ENCODE data around the gene RAD51B.
"Not testable (repeated sequence)": the region's sequence is repeated elsewhere in the genome, so short reads cannot be mapped to it uniquely, and the experiment has no call there.

RAD51B gene

DNA sequence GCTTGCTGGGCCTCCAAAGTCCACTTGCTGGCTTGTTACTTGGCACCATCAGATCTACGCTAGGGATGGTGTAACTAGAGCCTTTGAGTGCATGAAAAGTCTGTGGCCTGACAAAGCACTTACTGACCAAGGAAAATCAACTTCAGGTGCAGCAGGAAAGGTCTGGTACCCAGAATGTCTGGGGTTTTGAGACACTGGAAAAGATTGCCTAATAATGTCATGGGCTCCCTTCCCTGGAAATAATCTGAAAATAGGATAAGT lies 866.6 kb downstream of the RAD51B start:
- no peak for DNase-seq (ENCODE audit: low spot score)

DNA sequence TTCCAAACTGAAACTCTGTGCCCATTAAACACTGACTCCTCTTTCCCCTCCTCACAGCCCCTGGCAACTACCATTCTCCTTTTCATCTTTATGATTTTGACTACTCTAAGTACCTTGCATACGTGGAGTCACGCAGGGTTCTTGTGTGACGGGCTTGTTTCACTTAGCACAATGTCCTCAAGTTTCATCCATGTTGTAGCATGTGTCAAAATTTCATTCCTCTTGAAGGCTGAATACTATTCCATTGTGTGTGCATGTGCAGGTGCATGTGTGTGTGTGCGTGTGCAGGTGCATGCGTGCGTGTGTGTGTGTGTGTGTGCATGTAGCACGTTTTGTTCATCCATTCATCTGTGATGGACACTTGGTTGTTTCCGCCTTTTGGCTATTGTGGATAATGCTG lies 867.1 kb downstream of the RAD51B start:
- no peak for DNase-seq (ENCODE audit: low spot score)

DNA sequence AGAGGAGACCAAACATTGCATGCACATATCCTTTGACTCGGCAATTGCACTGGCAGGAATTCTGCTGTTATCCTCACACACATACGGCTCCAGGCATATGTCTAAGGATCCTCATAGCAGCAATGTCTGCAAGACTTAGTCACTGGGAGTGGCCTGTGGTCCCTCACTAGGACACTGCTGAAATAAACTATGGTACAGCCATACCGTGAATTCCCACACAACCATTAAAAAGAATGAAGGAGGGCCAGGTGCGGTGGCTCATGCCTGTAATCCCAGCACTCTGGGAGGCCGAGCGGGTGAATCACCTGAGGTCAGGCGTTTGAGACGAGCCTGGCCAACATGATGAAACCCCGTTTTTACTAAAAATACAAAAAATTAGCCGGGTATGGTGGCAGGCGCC lies 868.2 kb downstream of the RAD51B start:
- DNase-seq (ENCODE audit: low spot score) = no peak

DNA sequence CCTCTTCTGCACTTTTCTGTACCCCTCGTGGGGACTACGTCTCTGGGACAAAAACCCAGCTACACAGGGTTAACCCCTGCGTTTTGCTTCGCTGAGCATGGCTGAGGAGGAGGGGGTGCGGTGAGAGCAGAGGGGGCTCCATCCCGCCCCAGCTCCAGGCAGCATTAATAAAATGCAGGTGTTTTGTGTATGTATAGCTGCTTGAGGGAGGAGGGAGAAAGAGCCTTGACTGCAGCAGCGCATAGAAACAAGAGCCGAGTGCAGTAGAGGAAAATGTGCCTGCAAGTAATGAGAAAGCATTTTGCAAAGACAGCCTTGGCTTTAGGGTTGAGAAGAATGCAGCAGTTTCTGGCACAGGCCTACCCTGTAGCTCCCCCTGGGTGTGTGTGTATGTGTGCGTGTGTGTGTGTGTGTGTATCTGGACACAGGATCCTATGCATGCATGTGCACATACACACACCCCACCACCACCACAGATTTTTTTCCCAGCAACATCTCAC lies 869.3 kb downstream of the RAD51B start:
- no peak for DNase-seq (ENCODE audit: low spot score)

DNA sequence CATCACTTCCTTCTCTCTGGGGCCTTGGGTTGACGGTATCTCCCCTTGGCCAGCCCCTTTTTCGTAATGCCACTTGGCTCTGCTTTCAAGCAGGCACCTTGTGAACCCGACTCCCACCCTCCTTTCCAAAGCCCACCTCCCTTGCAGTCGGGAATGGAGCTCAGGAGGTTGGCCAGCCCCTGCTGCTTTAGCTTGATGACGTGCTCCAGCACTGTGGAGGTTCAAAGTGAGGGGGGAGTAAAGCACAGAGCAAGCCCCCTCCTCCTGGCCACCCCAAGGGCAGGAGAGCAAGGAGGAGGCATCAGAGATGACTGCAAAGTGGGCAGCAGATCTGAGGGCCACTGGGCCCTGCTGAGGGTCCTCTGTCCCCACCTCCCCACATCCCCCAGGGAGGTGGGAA lies 869.9 kb downstream of the RAD51B start:
- DNase-seq (ENCODE audit: low spot score) = no peak

DNA sequence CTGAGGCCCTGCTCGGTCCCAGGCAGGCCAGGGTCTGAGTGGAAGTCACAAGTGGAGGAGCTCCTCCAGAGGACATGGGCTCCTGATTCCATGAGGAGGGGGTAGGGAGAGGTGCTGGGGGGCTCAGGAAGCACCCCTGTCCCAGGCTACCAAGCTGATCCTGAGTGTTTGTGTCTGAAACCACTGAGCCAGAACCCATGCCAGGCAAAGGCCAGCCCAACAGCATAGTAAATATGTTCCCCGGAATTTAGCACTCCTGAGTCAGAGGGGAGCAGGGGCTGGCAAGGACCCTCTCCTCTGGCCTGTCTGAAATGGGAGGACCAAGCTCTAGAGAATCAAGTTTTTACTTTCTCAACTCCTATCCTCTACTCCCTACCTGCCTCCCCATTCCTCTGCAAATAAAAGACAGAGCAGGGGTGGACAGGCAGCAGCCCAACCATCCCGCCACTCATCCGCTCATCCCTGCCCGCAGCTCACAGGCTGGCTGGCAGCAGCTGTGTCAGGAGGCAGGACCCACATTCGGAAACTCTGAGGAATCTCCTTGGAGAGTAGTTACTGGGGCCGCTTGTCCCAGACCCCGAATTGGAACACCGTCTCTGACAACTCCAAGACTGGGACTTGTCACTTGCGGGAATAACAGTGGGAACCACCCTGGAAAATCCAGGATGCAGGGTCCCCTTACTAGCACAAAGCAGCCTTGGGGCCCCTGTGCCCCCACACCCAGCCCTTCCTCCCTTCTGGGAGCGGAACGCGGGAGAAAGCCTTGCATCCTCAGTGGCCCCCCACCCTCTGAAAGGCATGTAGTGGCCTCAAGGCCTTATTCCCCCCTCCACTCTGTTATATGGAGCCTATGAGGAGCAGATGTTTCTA lies 870.7 kb downstream of the RAD51B start:
- no peak for DNase-seq (ENCODE audit: low spot score)

DNA sequence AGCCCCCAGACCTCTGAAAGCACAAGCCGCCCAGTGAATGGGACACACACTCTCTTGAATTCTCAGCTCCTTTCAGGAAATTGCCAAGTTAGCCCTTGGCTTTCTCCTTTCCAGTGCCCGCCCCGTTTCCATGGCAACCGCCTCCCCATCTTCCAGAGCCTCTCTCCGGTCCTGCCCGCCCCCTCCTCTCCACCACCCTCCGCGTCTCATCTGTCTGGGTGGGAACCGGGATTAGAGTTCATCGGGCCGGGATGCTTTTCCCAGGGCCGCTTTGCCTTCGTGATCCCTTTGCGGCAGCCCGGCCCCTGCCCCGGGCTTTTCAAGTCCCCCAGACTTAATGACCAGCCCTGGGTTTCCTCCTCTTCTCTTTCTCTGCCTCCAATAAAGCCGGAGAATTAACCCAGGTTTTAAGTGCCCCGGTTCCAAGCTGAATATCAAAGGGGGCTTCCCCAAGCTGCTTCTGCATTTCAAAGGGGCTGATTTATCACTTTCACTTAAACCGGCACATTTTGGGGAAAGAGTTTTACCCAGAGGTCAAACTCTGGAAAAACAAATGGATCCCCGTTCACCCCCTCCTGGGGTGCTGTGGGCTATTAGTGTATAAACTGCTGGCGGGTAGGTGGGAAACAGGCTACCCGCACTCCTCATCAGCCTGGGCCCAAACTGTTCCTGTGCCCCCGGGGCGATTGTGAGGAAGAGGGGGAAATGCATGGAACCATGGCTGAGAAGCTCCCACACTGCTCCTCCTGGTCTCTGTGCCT lies 871.6 kb downstream of the RAD51B start:
- no peak for DNase-seq (ENCODE audit: low spot score)

DNA sequence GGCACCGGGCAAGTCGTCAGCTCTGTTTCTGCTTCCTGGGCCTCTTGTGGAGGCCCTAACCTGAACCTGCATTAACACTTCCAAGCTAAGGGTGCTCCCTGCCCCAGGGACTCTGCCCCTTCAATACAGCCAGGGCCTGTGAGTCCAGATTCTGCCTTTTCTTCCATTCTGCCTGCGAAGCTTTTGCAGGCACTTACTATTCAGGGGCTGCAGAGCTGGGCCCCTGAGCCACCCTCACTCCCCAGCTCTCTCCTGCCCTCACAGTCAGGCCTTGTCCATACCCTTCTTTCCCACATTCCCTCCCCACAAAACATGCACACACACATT lies 872.2 kb downstream of the RAD51B start:
- no peak for DNase-seq (ENCODE audit: low spot score)

DNA sequence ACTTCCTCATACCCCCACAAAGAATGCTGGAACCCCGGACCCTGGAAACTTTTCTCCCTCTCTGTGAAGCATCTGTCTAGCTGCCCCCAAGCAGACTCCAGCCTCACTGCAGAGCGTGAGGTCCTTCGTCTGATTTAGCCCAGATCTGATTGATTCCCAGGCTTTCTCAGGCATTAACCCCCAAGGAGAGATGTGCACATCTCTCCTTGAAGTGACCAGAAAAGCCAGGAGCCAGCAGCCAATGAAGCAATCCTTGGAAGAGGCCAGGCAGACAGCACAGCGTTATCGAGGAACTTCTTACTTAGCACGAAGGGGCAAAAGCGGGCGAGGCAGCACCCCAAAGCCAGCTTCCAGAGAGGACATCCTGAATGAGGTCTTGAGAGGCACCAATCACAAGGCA lies 872.6 kb downstream of the RAD51B start:
- no peak for DNase-seq (ENCODE audit: low spot score)

DNA sequence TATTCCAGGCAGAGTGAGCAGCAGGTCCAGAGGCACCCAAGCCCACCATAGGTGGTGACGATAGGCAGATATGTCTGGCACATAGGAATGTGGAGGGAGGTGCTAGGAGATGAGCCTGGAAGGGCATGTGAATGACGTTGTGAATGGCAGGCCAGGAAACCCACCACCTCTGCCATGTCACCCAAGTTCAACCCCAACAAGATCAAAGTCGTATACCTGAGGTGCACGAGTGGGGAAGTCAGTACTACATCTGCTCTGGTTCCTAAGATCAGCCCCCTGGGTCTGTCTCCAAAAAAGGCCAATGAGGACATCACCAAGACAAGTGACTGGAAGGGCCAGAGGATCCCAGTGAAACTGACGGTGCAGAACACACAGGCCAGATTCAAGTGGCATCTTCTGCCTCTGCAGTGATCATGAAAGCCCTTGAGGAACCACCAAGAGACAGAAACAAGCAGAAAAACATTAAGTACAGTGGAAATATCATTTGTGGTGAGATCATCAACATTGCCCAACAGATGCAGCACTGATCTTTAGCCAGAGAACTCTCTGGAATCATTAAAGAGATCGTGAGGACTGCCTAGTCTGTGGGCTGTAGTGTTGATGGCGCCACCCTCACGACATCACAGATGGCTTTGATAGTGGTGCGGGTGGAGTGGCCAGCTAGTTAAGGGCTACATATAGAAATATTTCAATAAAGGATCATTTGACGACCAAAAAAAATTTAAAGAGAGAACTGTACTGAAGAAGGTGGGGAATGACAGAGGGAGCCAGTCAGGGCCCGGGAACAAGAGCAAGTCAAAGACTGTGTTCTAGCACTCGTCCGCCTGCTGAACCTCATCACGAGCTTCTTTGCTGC lies 873.6 kb downstream of the RAD51B start:
- no peak for DNase-seq (ENCODE audit: low spot score)

DNA sequence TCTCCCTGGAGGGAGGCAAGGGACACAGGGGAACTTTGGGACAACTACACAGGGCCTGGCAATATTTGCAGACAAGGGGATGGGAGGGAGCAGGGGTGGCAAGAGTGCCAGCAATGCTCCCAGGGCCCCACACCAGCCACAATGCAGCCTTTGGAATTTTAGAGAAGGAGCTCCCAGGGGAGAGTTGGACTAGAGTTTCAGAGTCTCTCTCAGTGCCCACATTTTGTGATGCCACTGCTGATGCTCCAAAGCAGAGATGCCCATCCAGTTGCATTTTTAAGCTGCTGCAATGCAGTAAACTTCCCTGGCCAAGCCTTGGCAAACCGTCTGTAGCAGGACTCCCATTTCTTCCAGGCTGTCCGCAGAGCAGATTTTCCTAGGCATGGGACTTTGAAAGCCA lies 874.3 kb downstream of the RAD51B start:
- DNase-seq (ENCODE audit: low spot score) = no peak

DNA sequence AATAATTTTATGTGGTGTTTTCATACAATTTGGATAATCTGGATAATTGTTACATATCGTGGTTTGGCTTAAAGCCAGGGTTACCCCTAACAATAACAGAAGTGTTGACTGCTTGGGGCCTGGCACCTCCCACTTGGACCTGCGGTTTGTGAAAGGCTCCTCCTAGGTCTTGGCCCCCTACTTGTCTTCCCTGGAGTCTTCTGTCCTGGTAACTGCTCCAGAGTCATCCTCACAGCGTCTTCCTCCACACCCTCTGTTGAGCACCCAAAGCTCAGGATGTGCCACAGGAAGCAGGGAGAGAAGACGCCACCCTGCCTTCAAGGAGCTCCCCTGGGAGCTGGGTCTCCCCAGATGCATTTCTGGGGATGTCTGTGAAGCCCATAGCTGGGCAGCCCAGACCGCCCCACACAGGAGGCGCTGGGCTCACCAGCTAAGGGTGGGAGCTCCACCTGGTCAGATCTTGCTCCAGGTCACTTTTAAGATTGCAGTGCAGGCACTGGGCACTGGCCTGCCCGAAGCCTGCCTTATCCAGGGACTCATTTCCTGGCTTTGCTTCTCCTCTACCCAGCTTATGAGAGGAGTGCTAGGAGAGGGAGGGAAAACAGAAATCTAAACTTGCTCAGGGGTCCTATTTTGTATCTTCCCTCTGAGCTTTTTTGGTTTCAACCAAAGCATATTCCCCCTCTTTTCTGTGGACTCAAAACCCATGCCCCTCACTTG lies 875.1 kb downstream of the RAD51B start:
- no peak for DNase-seq (ENCODE audit: low spot score)

DNA sequence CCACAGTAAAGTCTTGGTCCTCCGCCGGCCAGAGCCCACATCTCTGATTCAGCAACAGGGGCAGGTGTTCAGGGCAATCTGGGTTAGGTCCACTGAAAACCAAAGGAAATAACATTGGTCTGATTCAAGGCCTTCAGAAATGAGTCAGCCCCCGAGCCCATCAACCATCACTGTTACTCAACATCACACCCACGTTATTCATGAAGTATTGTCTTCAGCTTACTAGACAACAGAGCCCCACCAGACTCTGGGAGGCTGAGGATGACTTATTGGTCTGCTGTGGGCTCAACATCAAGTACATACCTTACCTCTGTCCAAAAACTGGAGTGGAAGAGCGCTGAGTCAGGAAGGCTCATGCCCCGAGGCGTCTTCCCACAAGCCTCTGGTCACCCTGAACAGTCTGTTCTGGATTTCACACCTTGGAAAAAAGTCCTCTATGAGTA lies 875.8 kb downstream of the RAD51B start:
- DNase-seq (ENCODE audit: low spot score) = peak; percentile 13

DNA sequence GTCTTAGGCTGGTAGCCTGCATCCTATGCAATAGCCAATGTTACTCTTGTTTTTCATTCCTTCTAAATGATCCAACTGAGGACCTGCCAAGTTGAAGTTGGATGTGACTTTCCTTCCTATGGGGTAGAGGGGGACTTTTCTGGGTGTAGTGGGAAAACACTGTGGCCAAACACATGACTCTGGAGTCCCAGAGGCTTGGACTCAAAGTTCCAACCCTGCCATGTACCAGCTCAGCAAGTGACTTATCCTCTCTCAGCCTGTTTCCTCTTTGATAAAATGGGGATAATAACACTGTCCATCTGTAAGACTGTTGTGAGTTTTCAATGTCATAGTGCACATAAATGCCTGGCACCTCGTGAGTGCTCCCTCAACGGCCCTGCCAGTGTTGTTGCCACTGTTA lies 876.3 kb downstream of the RAD51B start:
- no peak for DNase-seq (ENCODE audit: low spot score)

DNA sequence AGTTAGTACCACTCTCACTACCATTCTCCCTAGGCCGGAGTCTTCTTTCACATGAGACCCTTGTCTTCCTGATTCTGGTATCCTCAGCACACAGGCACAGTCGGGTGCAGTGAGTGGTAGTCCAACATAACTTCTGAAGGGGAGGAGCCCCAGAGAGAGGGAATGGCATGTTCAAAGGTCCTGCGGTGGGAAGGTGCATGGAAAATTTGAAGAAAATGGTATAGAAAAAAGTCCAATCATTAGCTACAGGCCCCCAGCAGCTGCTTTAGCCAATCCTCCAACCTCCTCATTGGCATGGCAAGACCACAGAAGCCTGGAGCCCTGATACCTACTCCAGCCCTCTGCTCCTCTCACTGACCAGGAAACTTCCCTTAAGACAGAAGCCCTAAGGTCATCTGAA lies 876.7 kb downstream of the RAD51B start:
- DNase-seq (ENCODE audit: low spot score) = no peak

DNA sequence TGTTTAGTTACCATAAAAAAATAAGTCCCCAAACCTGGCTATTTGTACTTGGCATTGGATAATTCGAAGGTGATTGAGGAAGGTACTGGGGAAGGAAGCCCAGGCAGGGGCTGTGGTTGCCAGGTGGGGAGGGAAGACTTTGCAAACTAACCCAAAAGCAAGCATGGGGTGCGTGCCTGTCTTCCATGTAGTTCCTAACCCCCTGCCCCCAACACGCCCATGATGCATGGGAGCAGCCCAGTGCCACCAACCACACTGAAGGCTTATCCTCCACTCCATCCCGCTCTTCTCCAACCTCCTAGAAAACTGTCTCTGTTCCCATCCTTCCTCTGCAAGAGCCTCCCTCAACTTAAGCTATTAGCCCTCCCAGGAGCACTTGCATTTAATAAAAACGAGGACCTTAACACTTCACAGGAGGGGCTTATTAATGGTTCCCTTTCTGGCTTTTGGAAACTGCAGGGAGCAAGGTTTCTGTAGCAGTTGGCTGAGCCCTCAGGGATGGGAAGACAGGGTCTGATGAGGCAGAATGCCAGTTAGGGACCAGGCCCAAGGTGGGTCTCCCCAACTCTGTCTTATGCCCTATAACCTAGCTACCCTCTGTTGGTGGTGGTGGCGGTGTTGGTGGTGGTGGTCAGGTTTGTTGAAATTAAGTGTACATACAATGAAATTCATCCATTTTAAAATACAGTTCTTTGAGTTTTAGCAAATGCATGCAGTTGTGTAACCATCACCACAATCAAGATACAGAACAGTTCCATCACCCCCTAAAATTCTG lies 877.3 kb downstream of the RAD51B start:
- no peak for DNase-seq (ENCODE audit: low spot score)

DNA sequence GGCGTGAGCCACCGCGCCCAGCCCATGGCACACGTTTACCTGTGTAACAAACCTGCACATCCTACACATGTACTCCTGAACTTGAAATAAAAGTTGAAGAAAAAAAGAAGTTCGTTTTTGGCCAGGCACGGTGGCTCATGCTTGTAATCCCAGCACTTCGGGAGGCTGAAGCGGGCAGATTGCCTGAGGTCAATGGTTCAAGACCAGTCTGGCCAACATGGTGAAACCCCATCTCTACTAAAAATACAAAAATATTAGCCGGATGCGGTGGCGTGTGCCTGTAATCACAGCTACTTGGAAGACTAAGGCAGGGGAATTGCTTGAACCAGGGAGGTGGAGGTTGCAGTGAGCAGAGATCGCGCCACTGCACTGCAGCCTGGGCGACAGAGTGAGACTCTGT lies 879.2 kb downstream of the RAD51B start:
- DNase-seq (ENCODE audit: low spot score) = not testable (repeated sequence)

DNA sequence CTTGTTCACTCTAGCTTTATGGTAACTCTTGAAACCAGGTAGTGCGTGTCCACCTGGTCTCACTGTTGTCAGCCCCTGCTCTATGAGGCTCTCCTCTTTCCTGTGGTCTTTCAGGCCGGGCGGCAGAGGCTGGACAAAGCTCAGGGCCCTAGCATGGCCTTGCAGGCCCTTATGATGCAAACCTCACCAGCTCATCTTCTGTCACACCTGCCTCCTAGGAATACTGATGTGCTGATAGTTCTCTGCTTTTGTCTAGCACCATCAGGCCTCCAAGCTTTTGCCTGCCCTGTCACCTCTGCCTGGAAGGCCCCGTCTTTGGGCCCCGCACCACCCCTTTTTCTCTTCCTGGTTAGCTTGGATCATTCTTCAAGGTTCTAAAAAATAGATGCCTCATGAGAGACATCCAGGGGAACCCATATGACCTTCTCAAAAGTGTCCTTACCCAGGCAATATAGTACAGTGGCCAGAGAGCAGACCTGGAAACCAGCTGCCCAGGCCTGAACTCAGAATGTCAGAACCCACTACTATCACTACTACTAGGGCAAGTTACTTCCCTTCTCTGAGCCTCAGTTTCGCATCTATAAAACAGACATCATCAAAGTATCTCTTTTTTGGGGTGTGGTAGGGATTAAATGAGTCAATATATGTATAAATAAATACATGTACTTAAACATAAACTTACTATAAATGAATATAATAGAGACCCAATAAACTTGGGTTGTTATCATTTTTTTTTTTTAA lies 881.6 kb downstream of the RAD51B start:
- no peak for DNase-seq (ENCODE audit: low spot score)

DNA sequence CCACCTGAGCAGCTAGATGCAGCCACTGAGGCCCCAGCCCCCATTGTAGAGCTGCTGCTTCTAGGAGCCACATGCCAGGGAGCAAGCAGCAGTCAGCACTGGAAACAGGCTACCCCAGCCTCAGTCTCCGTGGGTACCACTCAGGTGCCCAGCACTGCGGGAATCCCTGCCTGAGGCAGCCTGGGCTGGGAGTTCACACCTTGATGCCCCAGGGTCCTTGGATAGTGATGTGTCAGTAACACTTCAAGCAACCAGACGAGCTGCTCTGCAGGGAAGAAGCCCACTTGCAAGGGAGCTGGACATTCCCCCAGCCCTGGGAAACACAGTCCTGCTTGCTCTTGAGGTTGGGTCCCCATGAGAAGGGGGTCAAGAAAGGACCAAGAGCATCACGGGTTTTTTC lies 882.6 kb downstream of the RAD51B start:
- no peak for DNase-seq (ENCODE audit: low spot score)

DNA sequence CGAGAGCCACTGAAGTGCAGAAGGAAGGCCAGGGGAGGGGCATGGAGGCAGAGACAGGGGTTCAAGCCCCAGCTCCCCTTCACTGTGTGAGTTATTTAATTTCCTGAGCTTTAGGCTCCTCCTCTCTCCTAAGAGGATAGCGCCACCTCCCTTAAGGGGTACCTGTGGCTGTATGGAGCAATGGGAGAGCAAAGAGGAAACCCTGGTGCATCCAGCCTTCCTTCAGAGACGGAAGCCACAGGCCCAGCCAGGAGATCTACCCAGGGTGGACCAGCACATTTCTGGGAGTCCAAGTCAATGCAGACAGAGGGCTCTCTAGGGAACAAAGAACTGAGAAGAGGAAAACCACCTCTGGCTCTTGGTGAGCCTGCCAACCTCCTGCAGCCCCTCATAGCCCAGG lies 883.0 kb downstream of the RAD51B start:
- DNase-seq (ENCODE audit: low spot score) = no peak

DNA sequence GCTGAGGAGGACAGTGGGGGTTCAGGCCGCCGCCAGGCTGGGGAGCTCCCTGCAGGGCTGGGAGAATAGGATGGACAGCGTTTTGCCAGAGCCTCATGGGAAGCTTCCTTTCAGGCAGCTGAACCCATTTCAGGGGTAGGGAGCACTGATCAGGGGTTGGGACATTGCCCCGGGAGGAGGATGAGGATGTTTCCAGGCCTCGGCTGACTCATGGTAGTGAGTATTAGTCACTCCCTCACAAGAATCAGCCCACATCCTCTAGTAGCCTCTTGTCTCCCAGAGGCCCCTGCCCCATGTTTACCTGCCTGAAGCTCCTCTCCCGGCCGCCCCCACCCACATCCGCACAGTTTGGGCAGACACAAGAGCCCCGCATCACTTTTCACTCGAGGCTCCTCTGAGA lies 883.5 kb downstream of the RAD51B start:
- DNase-seq (ENCODE audit: low spot score) = no peak

All from CD4-positive, alpha-beta T cell treated with Interleukin-6 at 100 ng/mL for 8 hours (primary cell).